Esophagus squamous epithelium (tissue), 5 donors: ENCODE measurements around the gene PRTG. TPM values are rescaled to one million over a fixed set of nuclear protein-coding genes. Genes with fewer than 3 reads are reported as not detected.
A peak's percentile ranks its signal among the peaks of the same experiment; 100 is the strongest.

Experiments
- DNase-seq: peaks from one replicate; lab custom pipeline; 2025; lab: John Stamatoyannopoulos, UW
- H3K27ac ChIP-seq, 4 donors: fragments of 200-600 bp; sonication (generic); one replicate each; pipeline ENCODE4 v1.5.1; 2016 to 2019; ENCODE audit warnings: mild to moderate bottlenecking in 1 of 4
- H3K27me3 ChIP-seq, 4 donors: fragments of 200-600 bp; sonication (generic); 1 replicate in 3 of 4; 2 replicates in 1 of 4; pipeline versions ENCODE4 v1.5.1 to v1.6.0; 2017 to 2021; ENCODE audit warnings: antibody characterized with exemption in 1 of 4
- H3K36me3 ChIP-seq, 3 donors: fragments of 200-600 bp; sonication (generic); one replicate each; pipeline ENCODE4 v1.5.1; 2016 to 2019
- H3K4me1 ChIP-seq, 3 donors: fragments of 200-600 bp; sonication (generic); one replicate each; pipeline ENCODE4 v1.5.1; 2017 to 2019
- H3K4me3 ChIP-seq, 4 donors: fragments of 200-600 bp; sonication (generic); 1 replicate in 3 of 4; 2 replicates in 1 of 4; pipeline ENCODE4 v1.5.1; 2016 to 2019; ENCODE audit warnings: mild to moderate bottlenecking in 2 of 4, moderate library complexity in 1 of 4
- H3K9me3 ChIP-seq, 3 donors: fragments of 200-600 bp; sonication (generic); one replicate each; pipeline ENCODE4 v1.5.1; 2016 to 2019
- CTCF ChIP-seq, 6 experiments: fragments of 450-650 bp in 4 of 6; fragments of 200-600 bp in 2 of 6; sonication (generic) in 2 of 6; IDR thresholded peaks; one replicate each; pipeline ENCODE4 v1.5.1; 2016 to 2019; ENCODE audit warnings: antibody characterized with exemption in 6 of 6, mild to moderate bottlenecking in 4 of 6, moderate library complexity in 4 of 6
- POLR2A ChIP-seq, 4 donors: fragments of 450-650 bp; IDR thresholded peaks; one replicate each; pipeline ENCODE4 v1.6.1; 2017; ENCODE audit warnings: antibody characterized with exemption in 4 of 4, mild to moderate bottlenecking in 4 of 4, moderate library complexity in 3 of 4
- WGBS, 2 donors: methylation state at CpG; one replicate each; pipeline ENCODE4 v1.1.5; 2018; 5-methylcytosine and 5-hydroxymethylcytosine counted together
- intact Hi-C: fragments of 100-400 bp; cut with DNase I; formaldehyde crosslinking; loops from one replicate; pipeline ENCODE4 v1.15.0; 2022
- total RNA-seq, 4 donors: library from RNA; depleted of rRNA; stranded (reverse); fragments of >200 nt; gene quantifications; one replicate each; pipeline ENCODE4 v1.1.0, GENCODE V29; 2016
- donor health status: DM: yes; HTN: yes; CAD: no.

PRTG gene
- total RNA-seq, 4 donors from 2014 or later, result 0.04 to 1.3 (median 0.15) TPM

GRCh38 chr15:55742498-55742926, 440 bp downstream of the PRTG start:
- no peak for TF ChIP-seq CTCF (IDR thresholded peaks at IDR 0.05)
- no peak for TF ChIP-seq POLR2A (IDR thresholded peaks at IDR 0.05)
- Histone ChIP-seq H3K27me3 (peaks cover 2 to 72% (median 7%) of the 10 kb centered on the region in 4 donors), H3K4me1 (peaks cover 12 to 29% (median 19%) of the 10 kb centered on the region in 3 donors), H3K27ac (peak overlapping the region in 2 of 4 donors; percentile 66 to 78), H3K36me3 (no peaks in the 10 kb centered on the region), H3K4me3 (peak overlapping the region; percentile 35 to 84 (median 50)), H3K9me3 (no peaks in the 10 kb centered on the region)
- 1% methylated on average over 22 of the region's 52 CpGs; no CpG with 5 or more reads in 1 of the 2 donors for WGBS, 2 donors
- intact Hi-C loops, result no loop called here
- DNase-seq, result no peak

- peaks cover 12 to 29% (median 19%) of the 10 kb centered on the region in 3 donors for H3K4me1 ChIP-seq
- peaks cover 3 to 76% (median 7%) of the 10 kb centered on the region in 4 donors for H3K27me3 ChIP-seq
- no peaks in the 10 kb centered on the region for H3K9me3 ChIP-seq
- H3K4me3 ChIP-seq, result peak overlapping the region; percentile 35 to 84 (median 50)
- intact Hi-C loops, result no loop called here
- H3K27ac ChIP-seq, result peak overlapping the region in 1 of 4 donors; percentile 78
- TF ChIP-seq POLR2A (IDR thresholded peaks at IDR 0.05) (no peak), CTCF (IDR thresholded peaks at IDR 0.05) (no peak)
- DNase-seq, result no peak
- 2 to 4% methylated on average over 13 to 17 of the region's 34 CpGs for WGBS, 2 donors
- H3K36me3 ChIP-seq, result no peaks in the 10 kb centered on the region
Measured at GRCh38 chr15:55741833-55742497, 987 bp downstream of the PRTG start.

- Histone ChIP-seq H3K27me3 (peaks cover 3 to 76% (median 7%) of the 10 kb centered on the region in 4 donors), H3K4me1 (peaks cover 12 to 29% (median 19%) of the 10 kb centered on the region in 3 donors), H3K9me3 (no peaks in the 10 kb centered on the region), H3K27ac (no peak overlapping the region), H3K4me3 (peak overlapping the region; percentile 35 to 84 (median 50)), H3K36me3 (no peaks in the 10 kb centered on the region)
- WGBS, 2 donors, result 23 to 32% methylated on average over 16 to 21 of the region's 21 CpGs
- intact Hi-C loops, result no loop called here
- TF ChIP-seq CTCF (IDR thresholded peaks at IDR 0.05) (no peak), POLR2A (IDR thresholded peaks at IDR 0.05) (no peak)
- DNase-seq, result no peak
Measured at GRCh38 chr15:55740981-55741832, 1.7 kb downstream of the PRTG start.

GRCh38 chr15:55740359-55740878, 2.5 kb downstream of the PRTG start:
- no peaks in the 10 kb centered on the region for H3K36me3 ChIP-seq
- DNase-seq, result no peak
- peaks cover 12 to 29% (median 19%) of the 10 kb centered on the region in 3 donors for H3K4me1 ChIP-seq
- intact Hi-C loops, result no loop called here
- TF ChIP-seq CTCF (IDR thresholded peaks at IDR 0.05) (no peak), POLR2A (IDR thresholded peaks at IDR 0.05) (no peak)
- 48 to 60% methylated on average over 11 of the region's 11 CpGs for WGBS, 2 donors
- peaks cover 3 to 76% (median 7%) of the 10 kb centered on the region in 4 donors for H3K27me3 ChIP-seq
- H3K27ac ChIP-seq, result no peak overlapping the region
- H3K4me3 ChIP-seq, result no peak overlapping the region
- no peaks in the 10 kb centered on the region for H3K9me3 ChIP-seq
